WTC11 (cell line): ENCODE results near the gene NECAB2. TPM values are rescaled to one million over a fixed set of nuclear protein-coding genes. Genes with fewer than 3 reads are reported as not detected.

Source experiments
- ATAC-seq: fragments of 200-7000 bp; cut with Tn5 transposase; 2 replicates; pipeline ENCODE4 v1.10.0; 2021; ENCODE audit warnings: mild to moderate bottlenecking, moderate library complexity
- CTCF ChIA-PET: fragments of 300-600 bp; sonication (Branson Sonifier 250); formaldehyde crosslinking; loops from one replicate; lab custom pipeline; 2021; ENCODE audit warnings: antibody characterized with exemption; lab: Charles Lee
- POLR2A ChIA-PET: fragments of 350-600 bp; sonication (Branson Sonifier 250); formaldehyde crosslinking; loops from one replicate; lab custom pipeline; 2021; ENCODE audit warnings: antibody characterized with exemption; lab: Charles Lee
- DNase-seq: peaks from one replicate; pipeline ENCODE4 v3.0.0; 2021; ENCODE audit warnings: low spot score
- H3K27ac Mint-ChIP-seq: 2 replicates; pipeline ENCODE4 v1.8.0; 2021; ENCODE audit warnings: mixed read lengths
- H3K27me3 Mint-ChIP-seq: 2 replicates; pipeline ENCODE4 v1.8.0; 2021; ENCODE audit warnings: low read depth, mild to moderate bottlenecking, moderate library complexity, mixed read lengths
- H3K36me3 Mint-ChIP-seq: 2 replicates; pipeline ENCODE4 v1.8.0; 2021; ENCODE audit warnings: mixed read lengths
- H3K4me1 Mint-ChIP-seq: 2 replicates; pipeline ENCODE4 v1.8.0; 2022; ENCODE audit warnings: mixed read lengths
- H3K4me3 Mint-ChIP-seq: 2 replicates; pipeline ENCODE4 v1.8.0; 2021; ENCODE audit warnings: mild to moderate bottlenecking, moderate library complexity, mixed read lengths
- H3K9me3 Mint-ChIP-seq: 2 replicates; pipeline ENCODE4 v1.8.0; 2021; ENCODE audit warnings: mixed read lengths
- ATF2 ChIP-seq: sonication (generic); formaldehyde crosslinking; IDR thresholded peaks from 2 replicates; pipeline ENCODE4 v1.8.1; 2022; ENCODE audit warnings: low read depth, missing genetic modification reagents, borderline replicate concordance
- CTCF ChIP-seq: fragments of 200-600 bp; IDR thresholded peaks from 2 replicates; pipeline ENCODE4 v1.8.0; 2022; ENCODE audit warnings: antibody characterized with exemption
- GRHL2 ChIP-seq: fragments of 250-450 bp; sonication (Bioruptor Pico); IDR thresholded peaks from 2 replicates; pipeline ENCODE4 v1.8.0; 2022; ENCODE audit warnings: mild to moderate bottlenecking, moderate library complexity; ENCODE audit not compliant: insufficient replicate concordance, severe bottlenecking
- IRF2 ChIP-seq: sonication (generic); formaldehyde crosslinking; IDR thresholded peaks from 2 replicates; pipeline ENCODE4 v1.8.0; 2022; ENCODE audit warnings: low read depth, missing genetic modification reagents, borderline replicate concordance
- NR2C2 ChIP-seq: sonication (generic); formaldehyde crosslinking; IDR thresholded peaks from 2 replicates; pipeline ENCODE4 v1.8.0; 2022; ENCODE audit warnings: mild to moderate bottlenecking, missing genetic modification reagents
- RORB ChIP-seq: fragments of 250-450 bp; sonication (Bioruptor Pico); IDR thresholded peaks from 2 replicates; pipeline ENCODE4 v1.9.0; 2021; ENCODE audit warnings: mild to moderate bottlenecking
- SOX15 ChIP-seq: fragments of 250-450 bp; sonication (Bioruptor Pico); IDR thresholded peaks from 2 replicates; pipeline ENCODE4 v1.9.0; 2021; ENCODE audit warnings: mild to moderate bottlenecking
- TEAD1 ChIP-seq: sonication (generic); formaldehyde crosslinking; IDR thresholded peaks from 2 replicates; pipeline ENCODE4 v1.8.0; 2022; ENCODE audit warnings: mild to moderate bottlenecking, missing genetic modification reagents
- TEAD4 ChIP-seq: sonication (generic); formaldehyde crosslinking; IDR thresholded peaks from 2 replicates; pipeline ENCODE4 v1.8.0; 2022; ENCODE audit warnings: mild to moderate bottlenecking, missing genetic modification reagents
- ZBTB21 ChIP-seq: sonication (generic); formaldehyde crosslinking; IDR thresholded peaks from 2 replicates; pipeline ENCODE4 v1.8.1; 2023; ENCODE audit warnings: mild to moderate bottlenecking, missing genetic modification reagents, borderline replicate concordance
- ZNF138 ChIP-seq: sonication (generic); formaldehyde crosslinking; conservative IDR thresholded peaks from 2 replicates; pipeline ENCODE4 v1.8.1; 2022; ENCODE audit warnings: mild to moderate bottlenecking, moderate library complexity, missing genetic modification reagents
- ZNF317 ChIP-seq: sonication (generic); formaldehyde crosslinking; IDR thresholded peaks from 2 replicates; pipeline ENCODE4 v1.8.1; 2023; ENCODE audit warnings: low read depth, mild to moderate bottlenecking, moderate library complexity, missing genetic modification reagents, borderline replicate concordance
- ZNF532 ChIP-seq: fragments of 250-450 bp; sonication (Bioruptor Pico); IDR thresholded peaks from 2 replicates; pipeline ENCODE4 v1.9.0; 2021; ENCODE audit warnings: mild to moderate bottlenecking, borderline replicate concordance
- ZNF671 ChIP-seq: fragments of 250-450 bp; sonication (Bioruptor Pico); IDR thresholded peaks from 2 replicates; pipeline ENCODE4 v1.8.0; 2021; ENCODE audit warnings: mild to moderate bottlenecking
- total RNA-seq: library from RNA; stranded (reverse); gene quantifications from 3 replicates; pipeline ENCODE4 v1.2.3, GENCODE V29; 2021
- TF ChIP-seq, protein P1 (sequence below): sonication (generic); formaldehyde crosslinking; IDR thresholded peaks from 2 replicates; pipeline ENCODE4 v1.8.0; 2023; ENCODE audit warnings: missing genetic modification reagents, mild to moderate bottlenecking, borderline replicate concordance
- TF ChIP-seq, protein P2 (sequence below): sonication (generic); formaldehyde crosslinking; IDR thresholded peaks from 2 replicates; pipeline ENCODE4 v1.8.1; 2022; ENCODE audit warnings: missing genetic modification reagents, borderline replicate concordance
- TF ChIP-seq, protein P3 (sequence below): sonication (generic); formaldehyde crosslinking; IDR thresholded peaks from 2 replicates; pipeline ENCODE4 v1.8.0; 2023; ENCODE audit warnings: missing genetic modification reagents
- TF ChIP-seq, protein P4 (sequence below): sonication (generic); formaldehyde crosslinking; conservative IDR thresholded peaks from 2 replicates; pipeline ENCODE4 v1.8.1; 2022; ENCODE audit warnings: mild to moderate bottlenecking, missing genetic modification reagents
- TF ChIP-seq, protein P5 (sequence below): sonication (generic); formaldehyde crosslinking; IDR thresholded peaks from 2 replicates; pipeline ENCODE4 v1.8.0; 2022; ENCODE audit warnings: mild to moderate bottlenecking, missing genetic modification reagents

Gene NECAB2
- total RNA-seq, 1 experiment from 2014 or later, result 2.9 TPM

- TF ChIP-seq CTCF (no peak), ZNF532 (CRISPR knock-in tag) (no peak), ZNF138 (CRISPR knock-in tag) (no peak), TEAD4 (CRISPR knock-in tag) (no peak), ATF2 (CRISPR knock-in tag) (no peak)
- TF ChIP-seq, protein P1, sequence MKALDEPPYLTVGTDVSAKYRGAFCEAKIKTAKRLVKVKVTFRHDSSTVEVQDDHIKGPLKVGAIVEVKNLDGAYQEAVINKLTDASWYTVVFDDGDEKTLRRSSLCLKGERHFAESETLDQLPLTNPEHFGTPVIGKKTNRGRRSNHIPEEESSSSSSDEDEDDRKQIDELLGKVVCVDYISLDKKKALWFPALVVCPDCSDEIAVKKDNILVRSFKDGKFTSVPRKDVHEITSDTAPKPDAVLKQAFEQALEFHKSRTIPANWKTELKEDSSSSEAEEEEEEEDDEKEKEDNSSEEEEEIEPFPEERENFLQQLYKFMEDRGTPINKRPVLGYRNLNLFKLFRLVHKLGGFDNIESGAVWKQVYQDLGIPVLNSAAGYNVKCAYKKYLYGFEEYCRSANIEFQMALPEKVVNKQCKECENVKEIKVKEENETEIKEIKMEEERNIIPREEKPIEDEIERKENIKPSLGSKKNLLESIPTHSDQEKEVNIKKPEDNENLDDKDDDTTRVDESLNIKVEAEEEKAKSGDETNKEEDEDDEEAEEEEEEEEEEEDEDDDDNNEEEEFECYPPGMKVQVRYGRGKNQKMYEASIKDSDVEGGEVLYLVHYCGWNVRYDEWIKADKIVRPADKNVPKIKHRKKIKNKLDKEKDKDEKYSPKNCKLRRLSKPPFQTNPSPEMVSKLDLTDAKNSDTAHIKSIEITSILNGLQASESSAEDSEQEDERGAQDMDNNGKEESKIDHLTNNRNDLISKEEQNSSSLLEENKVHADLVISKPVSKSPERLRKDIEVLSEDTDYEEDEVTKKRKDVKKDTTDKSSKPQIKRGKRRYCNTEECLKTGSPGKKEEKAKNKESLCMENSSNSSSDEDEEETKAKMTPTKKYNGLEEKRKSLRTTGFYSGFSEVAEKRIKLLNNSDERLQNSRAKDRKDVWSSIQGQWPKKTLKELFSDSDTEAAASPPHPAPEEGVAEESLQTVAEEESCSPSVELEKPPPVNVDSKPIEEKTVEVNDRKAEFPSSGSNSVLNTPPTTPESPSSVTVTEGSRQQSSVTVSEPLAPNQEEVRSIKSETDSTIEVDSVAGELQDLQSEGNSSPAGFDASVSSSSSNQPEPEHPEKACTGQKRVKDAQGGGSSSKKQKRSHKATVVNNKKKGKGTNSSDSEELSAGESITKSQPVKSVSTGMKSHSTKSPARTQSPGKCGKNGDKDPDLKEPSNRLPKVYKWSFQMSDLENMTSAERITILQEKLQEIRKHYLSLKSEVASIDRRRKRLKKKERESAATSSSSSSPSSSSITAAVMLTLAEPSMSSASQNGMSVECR (CRISPR knock-in tag), result no peak
- TF ChIP-seq, protein P2, sequence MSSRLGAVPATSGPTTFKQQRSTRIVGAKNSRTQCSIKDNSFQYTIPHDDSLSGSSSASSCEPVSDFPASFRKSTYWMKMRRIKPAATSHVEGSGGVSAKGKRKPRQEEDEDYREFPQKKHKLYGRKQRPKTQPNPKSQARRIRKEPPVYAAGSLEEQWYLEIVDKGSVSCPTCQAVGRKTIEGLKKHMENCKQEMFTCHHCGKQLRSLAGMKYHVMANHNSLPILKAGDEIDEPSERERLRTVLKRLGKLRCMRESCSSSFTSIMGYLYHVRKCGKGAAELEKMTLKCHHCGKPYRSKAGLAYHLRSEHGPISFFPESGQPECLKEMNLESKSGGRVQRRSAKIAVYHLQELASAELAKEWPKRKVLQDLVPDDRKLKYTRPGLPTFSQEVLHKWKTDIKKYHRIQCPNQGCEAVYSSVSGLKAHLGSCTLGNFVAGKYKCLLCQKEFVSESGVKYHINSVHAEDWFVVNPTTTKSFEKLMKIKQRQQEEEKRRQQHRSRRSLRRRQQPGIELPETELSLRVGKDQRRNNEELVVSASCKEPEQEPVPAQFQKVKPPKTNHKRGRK (CRISPR knock-in tag), result no peak
These were observed 2.4 kb downstream of the NECAB2 start (continued) for GRCh38 chr16:83970430-83970815.

GRCh38 chr16:83971165-83972130 lies 3.4 kb downstream of the NECAB2 start:
- no peak for ATAC-seq
- ChIA-PET CTCF (interaction anchor here (0.6 to 3.7 kb wide), 8 partner anchors 15 to 459 kb away, joined by 3 to 36 read pairs (median 6); partner anchors contain the start of genes OSGIN1 and SLC38A8), POLR2A (no interaction called here)
- Mint-ChIP-seq H3K9me3 (no peaks in the 10 kb centered on the region), H3K4me3 (no peak overlapping the region), H3K36me3 (no peaks in the 10 kb centered on the region), H3K4me1 (peaks cover 7% of the 10 kb centered on the region), H3K27ac (no peak overlapping the region), H3K27me3 (peaks cover 12% of the 10 kb centered on the region)
- no peak for DNase-seq
- TF ChIP-seq ZNF317 (CRISPR knock-in tag) (no peak), GRHL2 (no peak), NR2C2 (CRISPR knock-in tag) (no peak), SOX15 (CRISPR knock-in tag) (no peak), TEAD1 (CRISPR knock-in tag) (no peak), RORB (CRISPR knock-in tag) (no peak), ZBTB21 (CRISPR knock-in tag) (no peak), TEAD4 (CRISPR knock-in tag) (no peak), IRF2 (no peak), ZNF671 (CRISPR knock-in tag) (no peak)
- TF ChIP-seq, protein P3, sequence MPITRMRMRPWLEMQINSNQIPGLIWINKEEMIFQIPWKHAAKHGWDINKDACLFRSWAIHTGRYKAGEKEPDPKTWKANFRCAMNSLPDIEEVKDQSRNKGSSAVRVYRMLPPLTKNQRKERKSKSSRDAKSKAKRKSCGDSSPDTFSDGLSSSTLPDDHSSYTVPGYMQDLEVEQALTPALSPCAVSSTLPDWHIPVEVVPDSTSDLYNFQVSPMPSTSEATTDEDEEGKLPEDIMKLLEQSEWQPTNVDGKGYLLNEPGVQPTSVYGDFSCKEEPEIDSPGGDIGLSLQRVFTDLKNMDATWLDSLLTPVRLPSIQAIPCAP (CRISPR knock-in tag), result no peak
- TF ChIP-seq, protein P4, sequence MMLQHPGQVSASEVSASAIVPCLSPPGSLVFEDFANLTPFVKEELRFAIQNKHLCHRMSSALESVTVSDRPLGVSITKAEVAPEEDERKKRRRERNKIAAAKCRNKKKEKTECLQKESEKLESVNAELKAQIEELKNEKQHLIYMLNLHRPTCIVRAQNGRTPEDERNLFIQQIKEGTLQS (CRISPR knock-in tag), result no peak
- TF ChIP-seq, protein P5, sequence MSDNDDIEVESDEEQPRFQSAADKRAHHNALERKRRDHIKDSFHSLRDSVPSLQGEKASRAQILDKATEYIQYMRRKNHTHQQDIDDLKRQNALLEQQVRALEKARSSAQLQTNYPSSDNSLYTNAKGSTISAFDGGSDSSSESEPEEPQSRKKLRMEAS (CRISPR knock-in tag), result no peak
